GM12801 (cell line): ENCODE measurements around the gene CST1.

Source experiments
- TF ChIP-seq, protein P1 (sequence below): IDR thresholded peaks from one replicate; pipeline ENCODE4 v1.5.1; 2011; ENCODE audit warnings: control low read depth; ENCODE audit not compliant: insufficient read length; ENCODE audit errors: extremely low read depth

The CST1 gene

DNA sequence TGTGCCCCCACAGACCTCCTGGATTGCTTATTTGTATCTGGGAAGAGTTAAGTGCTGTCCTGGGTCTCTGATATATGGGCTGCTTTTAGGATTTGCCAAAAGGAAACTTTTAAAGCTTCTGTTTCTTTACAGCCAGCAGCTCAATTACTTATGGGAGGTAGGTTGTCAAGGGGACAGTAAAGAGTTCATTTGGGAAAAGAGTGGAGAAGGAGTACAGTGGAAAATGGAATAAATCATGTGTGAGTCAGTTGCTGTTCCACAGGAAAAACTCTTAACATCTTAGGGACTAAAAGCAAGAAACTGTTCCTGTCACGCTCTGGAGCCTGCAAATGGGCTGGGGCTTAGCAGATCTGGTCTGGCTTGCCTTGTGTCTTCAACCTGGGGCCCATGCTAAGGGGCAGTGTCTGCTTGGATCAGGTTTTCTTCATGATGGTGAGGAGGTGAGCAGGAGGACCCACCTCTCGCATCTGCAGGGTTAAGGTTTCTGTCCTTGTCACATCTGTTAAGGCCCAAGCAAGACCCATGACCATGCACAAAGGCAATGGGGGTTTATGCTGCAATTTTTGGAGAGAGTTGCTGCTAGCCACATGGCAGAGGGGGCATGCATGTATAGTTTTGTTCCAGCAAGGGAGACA, 8.7 kb upstream of the CST1 start:
- TF ChIP-seq, protein P1, sequence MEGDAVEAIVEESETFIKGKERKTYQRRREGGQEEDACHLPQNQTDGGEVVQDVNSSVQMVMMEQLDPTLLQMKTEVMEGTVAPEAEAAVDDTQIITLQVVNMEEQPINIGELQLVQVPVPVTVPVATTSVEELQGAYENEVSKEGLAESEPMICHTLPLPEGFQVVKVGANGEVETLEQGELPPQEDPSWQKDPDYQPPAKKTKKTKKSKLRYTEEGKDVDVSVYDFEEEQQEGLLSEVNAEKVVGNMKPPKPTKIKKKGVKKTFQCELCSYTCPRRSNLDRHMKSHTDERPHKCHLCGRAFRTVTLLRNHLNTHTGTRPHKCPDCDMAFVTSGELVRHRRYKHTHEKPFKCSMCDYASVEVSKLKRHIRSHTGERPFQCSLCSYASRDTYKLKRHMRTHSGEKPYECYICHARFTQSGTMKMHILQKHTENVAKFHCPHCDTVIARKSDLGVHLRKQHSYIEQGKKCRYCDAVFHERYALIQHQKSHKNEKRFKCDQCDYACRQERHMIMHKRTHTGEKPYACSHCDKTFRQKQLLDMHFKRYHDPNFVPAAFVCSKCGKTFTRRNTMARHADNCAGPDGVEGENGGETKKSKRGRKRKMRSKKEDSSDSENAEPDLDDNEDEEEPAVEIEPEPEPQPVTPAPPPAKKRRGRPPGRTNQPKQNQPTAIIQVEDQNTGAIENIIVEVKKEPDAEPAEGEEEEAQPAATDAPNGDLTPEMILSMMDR: no peak

DNA sequence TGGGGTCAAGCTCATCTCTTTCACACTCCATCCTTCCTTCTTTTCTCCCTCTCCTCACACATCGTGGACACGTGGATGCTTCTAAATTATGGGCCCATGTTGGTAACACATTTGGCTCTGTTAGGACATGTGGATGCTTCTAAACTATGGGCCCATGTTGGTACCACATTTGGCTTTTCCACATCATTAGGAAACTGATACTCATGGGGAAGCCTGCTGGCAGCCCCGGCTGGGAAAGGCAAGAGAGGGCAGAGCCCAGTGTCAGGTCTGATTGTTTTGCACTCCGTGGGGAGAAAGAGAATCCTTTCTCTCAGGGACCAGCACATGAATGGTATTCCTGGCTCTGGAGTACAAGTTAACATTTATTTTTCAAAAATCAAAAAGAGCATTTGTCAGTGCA, 4.0 kb upstream of the CST1 start:
- TF ChIP-seq, protein P1: no peak

- TF ChIP-seq, protein P1: no peak
Measured at GRCh38 chr20:23753589-23753988, 2.9 kb upstream of the CST1 start.

DNA sequence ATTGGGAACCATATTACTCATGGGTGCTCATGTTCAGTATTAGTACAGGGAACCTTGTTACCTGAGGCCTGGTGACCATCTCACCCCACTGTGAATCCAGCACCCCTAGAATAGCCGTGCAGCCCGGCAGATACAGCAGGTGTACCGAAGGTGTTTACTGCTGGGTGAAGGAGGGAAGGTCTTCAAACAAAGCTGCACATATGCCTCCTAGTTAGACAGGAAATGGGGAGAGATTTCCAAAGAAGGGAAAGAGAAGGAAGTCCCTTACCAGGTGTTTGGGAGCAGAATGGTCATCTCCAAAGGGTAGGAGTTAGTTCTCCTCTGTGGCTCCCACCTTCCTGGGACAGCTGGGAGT, 2.4 kb upstream of the CST1 start:
- TF ChIP-seq, protein P1: no peak

GRCh38 chr20:23752481-23753193, 1.9 kb upstream of the CST1 start:
- TF ChIP-seq, protein P1: no peak

DNA sequence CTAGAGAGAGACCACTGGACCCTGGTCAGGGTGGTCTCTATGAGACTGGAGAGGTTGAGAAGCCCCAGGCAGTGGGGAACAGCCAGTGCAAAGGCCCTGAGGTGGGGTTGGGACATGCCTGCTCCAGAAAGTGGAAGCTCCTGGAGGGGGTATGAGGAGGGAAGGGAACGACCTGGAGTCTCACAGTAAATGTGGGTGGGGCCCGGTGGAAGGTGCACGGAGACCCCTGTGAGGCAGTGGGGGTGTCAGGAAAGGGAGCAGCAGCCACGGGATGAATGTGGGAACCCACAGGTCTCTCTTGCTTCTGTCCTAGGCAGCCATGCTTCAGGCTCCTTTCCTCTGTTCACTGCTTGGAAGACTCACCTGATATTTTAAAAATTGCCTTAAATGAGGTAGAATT, 1.3 kb upstream of the CST1 start:
- TF ChIP-seq, protein P1: no peak

- TF ChIP-seq, protein P1: no peak
Measured at GRCh38 chr20:23749746-23750145, 989 bp downstream of the CST1 start.
